Peyer's patch (tissue), 4 donors: ENCODE data around the gene EGR1. TPM values are rescaled to one million over a fixed set of nuclear protein-coding genes. Genes with fewer than 3 reads are reported as not detected.

Experiments used
- DNase-seq, 3 donors: peaks; one replicate each; pipeline ENCODE4 v3.0.0-alpha.2; 2017 to 2019
- H3K27ac ChIP-seq, 4 donors: fragments of 200-600 bp; sonication (generic); one replicate each; pipeline ENCODE4 v1.5.1; 2016 to 2019
- H3K27me3 ChIP-seq, 2 donors: fragments of 200-600 bp; sonication (generic); one replicate each; pipeline ENCODE4 v1.5.1; 2019
- H3K36me3 ChIP-seq, 3 donors: fragments of 200-600 bp; sonication (generic); one replicate each; pipeline ENCODE4 v1.5.1; 2016 to 2019
- H3K4me1 ChIP-seq, 4 donors: fragments of 200-600 bp; sonication (generic); one replicate each; pipeline ENCODE4 v1.5.1; 2016 to 2019
- H3K4me3 ChIP-seq, 4 donors: fragments of 200-600 bp; sonication (generic); 1 replicate in 3 of 4; 2 replicates in 1 of 4; pipeline ENCODE4 v1.5.1; 2016 to 2019; ENCODE audit warnings: mild to moderate bottlenecking in 1 of 4
- H3K9me3 ChIP-seq, 4 donors: fragments of 200-600 bp; sonication (generic); one replicate each; pipeline ENCODE4 v1.5.1; 2016 to 2019; ENCODE audit warnings: mild to moderate bottlenecking in 1 of 4
- POLR2A ChIP-seq, 2 donors: fragments of 450-650 bp; IDR thresholded peaks; one replicate each; pipeline ENCODE4 v1.5.1; 2017; ENCODE audit warnings: antibody characterized with exemption in 2 of 2, mild to moderate bottlenecking in 2 of 2, moderate library complexity in 2 of 2
- total RNA-seq, 4 donors: library from RNA; depleted of rRNA; stranded (reverse); fragments of >200 nt; gene quantifications; one replicate each; pipeline ENCODE4 v1.1.0, GENCODE V29; 2016
- TF ChIP-seq, protein P1 (sequence below), 6 experiments: fragments of 450-650 bp in 4 of 6; fragments of 200-600 bp in 2 of 6; sonication (generic) in 1 of 6; IDR thresholded peaks; one replicate each; pipeline ENCODE4 v1.5.1; 2017 to 2019; ENCODE audit warnings: antibody characterized with exemption in 6 of 6, mild to moderate bottlenecking in 3 of 6, moderate library complexity in 1 of 6

EGR1 gene
- total RNA-seq, 4 donors from 2014 or later: 5.3 to 109 (median 11.4) TPM

DNA sequence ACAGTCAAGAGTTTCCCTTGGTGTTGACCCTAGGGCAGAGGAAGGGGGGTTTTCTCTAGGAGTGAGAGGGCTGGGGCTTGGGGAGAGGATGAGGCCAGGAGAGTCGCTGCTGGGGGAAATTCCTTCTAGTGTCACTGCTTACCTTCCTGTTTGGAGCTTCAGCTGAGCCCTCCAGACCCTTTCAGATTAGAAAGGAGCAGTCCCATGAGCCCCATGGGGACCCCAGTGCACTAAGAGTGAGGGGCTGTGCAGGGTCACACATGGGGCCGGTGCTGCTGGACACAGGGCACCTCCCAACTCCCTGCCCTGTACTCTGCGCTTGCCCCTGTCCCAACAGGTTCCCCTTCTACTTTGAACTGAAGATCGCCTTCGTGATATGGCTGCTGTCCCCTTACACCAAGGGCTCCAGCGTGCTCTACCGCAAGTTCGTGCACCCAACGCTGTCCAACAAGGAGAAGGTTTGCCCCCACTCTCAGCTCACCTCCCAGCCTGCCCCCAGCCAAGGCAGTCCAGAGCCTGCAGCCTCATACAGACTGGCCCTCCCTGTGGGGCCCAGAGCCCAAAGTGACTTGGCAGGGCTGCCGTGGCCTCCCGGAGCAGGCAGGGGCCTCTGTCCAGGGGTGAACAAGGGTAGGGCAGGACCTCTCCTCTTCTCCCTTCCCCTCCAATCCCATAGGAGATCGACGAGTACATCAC, 21.1 kb upstream of the EGR1 start:
- TF ChIP-seq, protein P1, sequence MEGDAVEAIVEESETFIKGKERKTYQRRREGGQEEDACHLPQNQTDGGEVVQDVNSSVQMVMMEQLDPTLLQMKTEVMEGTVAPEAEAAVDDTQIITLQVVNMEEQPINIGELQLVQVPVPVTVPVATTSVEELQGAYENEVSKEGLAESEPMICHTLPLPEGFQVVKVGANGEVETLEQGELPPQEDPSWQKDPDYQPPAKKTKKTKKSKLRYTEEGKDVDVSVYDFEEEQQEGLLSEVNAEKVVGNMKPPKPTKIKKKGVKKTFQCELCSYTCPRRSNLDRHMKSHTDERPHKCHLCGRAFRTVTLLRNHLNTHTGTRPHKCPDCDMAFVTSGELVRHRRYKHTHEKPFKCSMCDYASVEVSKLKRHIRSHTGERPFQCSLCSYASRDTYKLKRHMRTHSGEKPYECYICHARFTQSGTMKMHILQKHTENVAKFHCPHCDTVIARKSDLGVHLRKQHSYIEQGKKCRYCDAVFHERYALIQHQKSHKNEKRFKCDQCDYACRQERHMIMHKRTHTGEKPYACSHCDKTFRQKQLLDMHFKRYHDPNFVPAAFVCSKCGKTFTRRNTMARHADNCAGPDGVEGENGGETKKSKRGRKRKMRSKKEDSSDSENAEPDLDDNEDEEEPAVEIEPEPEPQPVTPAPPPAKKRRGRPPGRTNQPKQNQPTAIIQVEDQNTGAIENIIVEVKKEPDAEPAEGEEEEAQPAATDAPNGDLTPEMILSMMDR (IDR thresholded peaks at IDR 0.05): no peak
- no peak for TF ChIP-seq POLR2A (IDR thresholded peaks at IDR 0.05)
- Histone ChIP-seq H3K9me3 (no peaks in the 10 kb centered on the region), H3K27me3 (no peaks in the 10 kb centered on the region), H3K4me1 (peaks cover 0 to 5% (median 0%) of the 10 kb centered on the region in 4 donors), H3K27ac (no peak overlapping the region), H3K36me3 (no peaks in the 10 kb centered on the region), H3K4me3 (no peak overlapping the region)
- DNase-seq: no peak

DNA sequence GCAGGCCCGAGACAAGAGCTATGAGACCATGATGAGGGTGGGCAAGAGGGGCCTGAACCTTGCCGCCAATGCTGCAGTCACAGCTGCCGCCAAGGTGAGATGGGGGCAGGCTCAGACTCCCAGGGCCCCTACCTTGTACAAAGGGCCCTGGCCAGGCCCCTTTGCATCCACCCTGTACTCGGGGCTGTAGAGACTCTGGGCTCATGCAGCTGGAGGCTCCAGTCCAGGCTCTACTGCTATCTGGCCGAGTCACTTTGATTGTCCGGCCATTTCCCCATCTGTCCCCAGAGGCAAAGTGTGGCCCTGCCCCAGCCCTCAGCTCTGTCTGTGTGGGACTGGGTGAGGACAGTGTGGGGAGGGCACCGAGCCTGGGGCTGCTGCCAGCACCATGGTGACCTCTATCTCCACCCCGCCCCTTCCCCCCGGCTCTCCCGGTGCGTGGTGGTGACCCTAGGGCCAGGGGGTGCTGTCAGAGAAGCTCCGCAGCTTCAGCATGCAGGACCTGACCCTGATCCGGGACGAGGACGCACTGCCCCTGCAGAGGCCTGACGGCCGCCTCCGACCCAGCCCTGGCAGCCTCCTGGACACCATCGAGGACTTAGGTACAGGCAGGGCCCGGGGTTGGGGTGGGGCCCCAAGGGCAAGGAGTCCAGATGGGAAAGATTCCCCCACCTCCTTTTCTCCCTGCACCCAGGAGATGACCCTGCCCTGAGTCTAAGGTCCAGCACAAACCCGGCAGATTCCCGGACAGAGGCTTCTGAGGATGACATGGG, 20.3 kb upstream of the EGR1 start:
- H3K9me3 ChIP-seq: no peaks in the 10 kb centered on the region
- H3K4me3 ChIP-seq: no peak overlapping the region

DNA sequence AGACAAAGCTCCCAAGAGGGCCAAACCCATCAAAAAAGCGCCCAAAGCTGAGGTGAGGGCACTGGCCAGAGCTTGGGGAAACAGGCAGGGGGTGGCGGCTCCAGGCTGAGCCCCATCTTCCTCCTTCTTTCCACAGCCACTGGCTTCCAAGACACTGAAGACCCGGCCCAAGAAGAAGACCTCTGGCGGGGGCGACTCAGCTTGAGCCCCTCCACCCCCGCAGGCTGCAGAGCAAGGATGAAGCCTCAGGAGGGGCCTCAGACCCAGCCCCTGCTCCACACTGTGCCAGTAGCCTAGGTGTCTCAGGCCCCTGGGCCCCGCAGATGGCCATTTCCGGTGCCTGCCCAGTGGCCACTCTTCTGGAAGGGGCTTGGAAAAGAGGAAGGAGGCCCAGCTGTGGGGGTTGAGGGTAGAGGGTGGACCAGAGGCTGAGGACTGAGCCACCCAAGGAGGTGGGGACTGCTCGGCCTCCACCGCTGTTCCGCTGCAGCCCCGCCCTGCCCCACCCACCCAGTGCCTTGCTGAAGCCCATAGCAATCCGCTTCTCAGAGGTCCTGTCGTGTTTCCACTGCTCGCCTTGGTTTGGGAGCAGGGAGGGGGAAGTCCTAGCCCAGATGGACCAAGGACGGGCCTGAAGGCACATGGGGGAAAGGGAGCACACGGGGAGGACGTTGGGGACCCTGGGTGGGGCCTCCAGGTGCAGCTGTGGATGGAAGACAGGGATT, 19.6 kb upstream of the EGR1 start:
- TF ChIP-seq, protein P1 (IDR thresholded peaks at IDR 0.05): no peak
- TF ChIP-seq POLR2A (IDR thresholded peaks at IDR 0.05): no peak
- Histone ChIP-seq H3K4me3 (peak overlapping the region in 1 of 4 donors; percentile 24), H3K9me3 (no peaks in the 10 kb centered on the region), H3K4me1 (peaks cover 0 to 8% (median 0%) of the 10 kb centered on the region in 4 donors), H3K36me3 (no peaks in the 10 kb centered on the region), H3K27ac (no peak overlapping the region), H3K27me3 (no peaks in the 10 kb centered on the region)
- DNase-seq: peak in 1 of 3 donors; percentile 50

More for the DNA sequence above, 20.3 kb upstream of the EGR1 start:
- peak overlapping the region in 1 of 4 donors; percentile 17 for H3K27ac ChIP-seq
- no peaks in the 10 kb centered on the region for H3K36me3 ChIP-seq
- peak in 2 of 3 donors; percentile 61 to 73 for DNase-seq
- peaks cover 0 to 4% (median 0%) of the 10 kb centered on the region in 4 donors for H3K4me1 ChIP-seq
- TF ChIP-seq POLR2A (IDR thresholded peaks at IDR 0.05): peak; percentile 12 to 51
- TF ChIP-seq, protein P1 (IDR thresholded peaks at IDR 0.05): no peak
- no peaks in the 10 kb centered on the region for H3K27me3 ChIP-seq

DNA sequence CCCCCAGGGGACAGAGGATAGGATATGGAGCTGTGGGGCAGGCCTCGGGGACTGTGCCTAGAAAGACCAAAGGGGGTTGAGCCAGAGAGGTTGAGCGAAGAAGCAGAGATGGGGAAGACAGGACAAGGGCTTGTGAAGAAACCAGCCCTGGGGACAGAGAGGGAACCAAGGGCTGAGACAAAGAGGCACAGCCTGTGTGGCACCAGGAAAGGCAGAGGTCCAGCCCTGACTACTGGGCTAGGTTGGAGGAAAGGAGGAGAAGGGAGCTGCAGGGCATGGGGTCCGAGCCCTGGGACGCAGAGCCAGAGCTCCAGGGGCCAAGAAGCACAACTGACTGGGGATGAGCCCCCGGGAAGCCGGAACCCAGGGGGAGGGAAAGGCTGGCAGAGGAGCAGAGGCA, 17.2 kb upstream of the EGR1 start:
- no peaks in the 10 kb centered on the region for H3K27me3 ChIP-seq
- H3K9me3 ChIP-seq: no peaks in the 10 kb centered on the region
- peaks cover 0 to 8% (median 0%) of the 10 kb centered on the region in 4 donors for H3K4me1 ChIP-seq
- no peak overlapping the region for H3K4me3 ChIP-seq
- no peak for DNase-seq
- TF ChIP-seq POLR2A (IDR thresholded peaks at IDR 0.05): no peak
- TF ChIP-seq, protein P1 (IDR thresholded peaks at IDR 0.05): no peak
- H3K27ac ChIP-seq: no peak overlapping the region
- H3K36me3 ChIP-seq: no peaks in the 10 kb centered on the region

DNA sequence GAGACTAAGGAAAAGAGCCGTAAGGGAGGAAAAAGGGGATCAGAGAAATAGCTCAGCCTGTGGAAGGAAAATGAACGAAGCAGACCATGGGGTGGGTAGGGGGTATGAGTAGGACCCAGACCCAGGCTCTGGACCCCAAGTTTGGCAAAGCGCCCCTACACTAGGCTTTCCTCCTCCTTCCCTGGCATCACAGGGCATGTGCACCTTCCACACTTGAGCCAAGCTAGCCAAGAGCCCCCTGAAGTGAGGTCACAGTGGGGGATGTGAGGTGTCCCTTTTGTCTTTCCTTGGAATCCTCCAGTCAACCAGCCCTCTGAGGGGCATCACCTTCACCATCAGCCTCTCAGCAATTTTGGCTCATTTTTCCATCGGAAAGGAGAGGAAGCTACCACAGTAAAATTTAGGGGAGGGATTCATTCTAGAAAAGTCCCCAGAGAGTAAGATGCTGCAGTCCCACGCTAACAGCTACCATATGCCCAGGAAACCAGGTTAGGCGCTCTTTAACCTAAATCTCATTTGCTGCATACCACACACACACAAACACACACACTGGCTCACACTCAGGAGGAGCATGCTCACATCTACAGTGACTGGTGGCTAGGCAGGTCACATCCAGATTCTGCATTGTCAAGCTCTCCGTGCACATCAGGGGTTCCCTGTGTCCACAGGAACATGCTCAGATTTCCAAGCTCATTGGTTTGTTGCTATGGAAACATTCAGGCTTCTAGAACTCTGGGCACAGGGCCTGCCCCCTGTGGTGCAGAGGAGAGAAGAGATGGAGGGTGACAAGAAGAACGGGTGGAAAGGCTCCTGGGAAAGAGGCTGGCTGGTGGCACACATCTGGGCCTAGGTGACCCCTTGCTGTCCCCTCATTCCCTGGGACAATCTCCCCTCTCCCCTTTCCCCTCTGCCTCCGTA, 16.5 kb upstream of the EGR1 start:
- H3K9me3 ChIP-seq: no peaks in the 10 kb centered on the region
- no peak overlapping the region for H3K27ac ChIP-seq
- H3K4me3 ChIP-seq: no peak overlapping the region
- no peaks in the 10 kb centered on the region for H3K27me3 ChIP-seq
- TF ChIP-seq, protein P1 (IDR thresholded peaks at IDR 0.05): no peak
- TF ChIP-seq POLR2A (IDR thresholded peaks at IDR 0.05): no peak
- no peak for DNase-seq
- H3K36me3 ChIP-seq: no peaks in the 10 kb centered on the region
- peaks cover 0 to 8% (median 0%) of the 10 kb centered on the region in 4 donors for H3K4me1 ChIP-seq
